OCI-LY1 (cell line): Measurements from ENCODE around the gene STBD1.
"Not testable (repeated sequence)": the region's sequence is repeated elsewhere in the genome, so short reads cannot be mapped to it uniquely, and the experiment has no call there.

Experiments
- H2AFZ ChIP-seq: fragments of 200-600 bp; sonication (generic), shearing (Covaris generic); 2 replicates; pipeline ENCODE4 v1.6.0; 2014; ENCODE audit warnings: antibody characterized with exemption, mild to moderate bottlenecking, low read length
- H3F3A ChIP-seq: fragments of 200-600 bp; sonication (generic), shearing (Covaris generic); 2 replicates; pipeline ENCODE4 v1.6.0; 2014; ENCODE audit warnings: mild to moderate bottlenecking, antibody characterized with exemption, low read length, moderate library complexity; ENCODE audit not compliant: insufficient read depth
- H3K27ac ChIP-seq: fragments of 200-600 bp; sonication (generic); 2 replicates; pipeline ENCODE4 v1.5.1; 2014; ENCODE audit warnings: low read length, mixed run types, mild to moderate bottlenecking, low read depth; ENCODE audit not compliant: poor library complexity, severe bottlenecking
- H3K27me3 ChIP-seq: fragments of 200-600 bp; sonication (generic); 2 replicates; pipeline ENCODE4 v1.6.0; 2014; ENCODE audit warnings: antibody characterized with exemption, mild to moderate bottlenecking, low read length, moderate library complexity; ENCODE audit not compliant: insufficient read depth
- H3K36me3 ChIP-seq: fragments of 200-600 bp; sonication (generic); 2 replicates; pipeline ENCODE4 v1.6.1; 2014; ENCODE audit warnings: mild to moderate bottlenecking, antibody characterized with exemption, low read length, moderate library complexity, mixed read lengths; ENCODE audit not compliant: insufficient read depth
- H3K4me1 ChIP-seq: fragments of 200-600 bp; sonication (generic); 2 replicates; pipeline ENCODE4 v1.5.1; 2014; ENCODE audit warnings: mild to moderate bottlenecking, low read length, moderate library complexity; ENCODE audit not compliant: insufficient read depth, severe bottlenecking
- H3K4me2 ChIP-seq: fragments of 200-600 bp; sonication (generic), shearing (Covaris generic); 2 replicates; pipeline ENCODE4 v1.6.1; 2014; ENCODE audit warnings: low read length
- H3K4me3 ChIP-seq: fragments of 200-600 bp; sonication (generic); 2 replicates; pipeline ENCODE4 v1.5.1; 2014; ENCODE audit warnings: low read length, low read depth, mild to moderate bottlenecking, mixed read lengths; ENCODE audit not compliant: poor library complexity, severe bottlenecking
- H3K79me2 ChIP-seq: fragments of 200-600 bp; shearing (Covaris generic); 2 replicates; pipeline ENCODE4 v1.6.1; 2016; ENCODE audit warnings: mixed run types, low read length, mixed read lengths; ENCODE audit not compliant: insufficient read depth
- H3K9ac ChIP-seq: fragments of 200-600 bp; sonication (generic), shearing (Covaris generic); 2 replicates; pipeline ENCODE4 v1.6.1; 2014; ENCODE audit warnings: mild to moderate bottlenecking, low read length, mixed read lengths
- H3K9me2 ChIP-seq: fragments of 200-600 bp; sonication (generic), shearing (Covaris generic); 2 replicates; pipeline ENCODE4 v1.6.1; 2014; ENCODE audit warnings: low read depth, mild to moderate bottlenecking, low read length, mixed read lengths
- H3K9me3 ChIP-seq: fragments of 200-600 bp; shearing (Covaris generic); 2 replicates; pipeline ENCODE4 v1.6.1; 2014; ENCODE audit warnings: low read length, mixed read lengths
- H4K20me1 ChIP-seq: fragments of 200-600 bp; sonication (generic), shearing (Covaris generic); 2 replicates; pipeline ENCODE4 v1.6.0; 2016; ENCODE audit warnings: mild to moderate bottlenecking, low read length; ENCODE audit not compliant: insufficient read depth
- EZH2 ChIP-seq: fragments of 200-600 bp; sonication (generic), shearing (Covaris generic); IDR thresholded peaks from 2 replicates; pipeline ENCODE4 v1.8.0; 2017; ENCODE audit warnings: borderline replicate concordance, mixed run types, mild to moderate bottlenecking, antibody characterized with exemption, low read length, moderate library complexity, mixed read lengths
- TF ChIP-seq, protein P1 (sequence below): fragments of 200-600 bp; sonication (generic), shearing (Covaris generic); IDR thresholded peaks from 2 replicates; pipeline ENCODE4 v1.5.1; 2017; ENCODE audit warnings: mild to moderate bottlenecking, antibody characterized with exemption, low read length, moderate library complexity, mixed read lengths

Gene STBD1

DNA sequence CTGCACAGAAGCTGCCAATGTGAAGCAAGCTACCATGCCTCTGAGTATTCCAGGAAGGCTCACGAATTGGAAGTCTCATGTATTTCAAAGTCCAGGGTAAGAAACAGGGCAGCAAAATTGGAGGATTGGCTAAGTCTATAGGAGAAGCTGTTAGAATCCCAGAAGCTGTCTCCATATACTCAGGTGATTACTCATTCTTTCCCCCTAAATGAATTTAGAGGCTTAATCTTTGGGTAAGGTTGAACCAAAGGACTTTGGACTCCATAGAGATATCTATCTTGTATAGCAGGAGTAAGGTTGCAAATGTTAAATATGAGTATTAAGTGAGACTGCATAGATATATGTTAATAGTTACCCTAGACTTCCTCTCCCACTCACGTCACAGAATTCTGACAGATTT is 36.3 kb downstream of the STBD1 start:
- Histone ChIP-seq H3K9ac (no peak overlapping the region), H3K79me2 (no peaks in the 10 kb centered on the region), H2AFZ (no peak overlapping the region), H3K4me2 (no peak overlapping the region), H3K27ac (no peak overlapping the region), H4K20me1 (no peaks in the 10 kb centered on the region), H3K36me3 (no peaks in the 10 kb centered on the region), H3K4me1 (no peaks in the 10 kb centered on the region), H3K4me3 (no peak overlapping the region), H3F3A (no peaks in the 10 kb centered on the region), H3K9me2 (no peaks in the 10 kb centered on the region), H3K27me3 (no peaks in the 10 kb centered on the region), H3K9me3 (no peaks in the 10 kb centered on the region)
- no peak for TF ChIP-seq EZH2
- TF ChIP-seq, protein P1, sequence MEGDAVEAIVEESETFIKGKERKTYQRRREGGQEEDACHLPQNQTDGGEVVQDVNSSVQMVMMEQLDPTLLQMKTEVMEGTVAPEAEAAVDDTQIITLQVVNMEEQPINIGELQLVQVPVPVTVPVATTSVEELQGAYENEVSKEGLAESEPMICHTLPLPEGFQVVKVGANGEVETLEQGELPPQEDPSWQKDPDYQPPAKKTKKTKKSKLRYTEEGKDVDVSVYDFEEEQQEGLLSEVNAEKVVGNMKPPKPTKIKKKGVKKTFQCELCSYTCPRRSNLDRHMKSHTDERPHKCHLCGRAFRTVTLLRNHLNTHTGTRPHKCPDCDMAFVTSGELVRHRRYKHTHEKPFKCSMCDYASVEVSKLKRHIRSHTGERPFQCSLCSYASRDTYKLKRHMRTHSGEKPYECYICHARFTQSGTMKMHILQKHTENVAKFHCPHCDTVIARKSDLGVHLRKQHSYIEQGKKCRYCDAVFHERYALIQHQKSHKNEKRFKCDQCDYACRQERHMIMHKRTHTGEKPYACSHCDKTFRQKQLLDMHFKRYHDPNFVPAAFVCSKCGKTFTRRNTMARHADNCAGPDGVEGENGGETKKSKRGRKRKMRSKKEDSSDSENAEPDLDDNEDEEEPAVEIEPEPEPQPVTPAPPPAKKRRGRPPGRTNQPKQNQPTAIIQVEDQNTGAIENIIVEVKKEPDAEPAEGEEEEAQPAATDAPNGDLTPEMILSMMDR: no peak

DNA sequence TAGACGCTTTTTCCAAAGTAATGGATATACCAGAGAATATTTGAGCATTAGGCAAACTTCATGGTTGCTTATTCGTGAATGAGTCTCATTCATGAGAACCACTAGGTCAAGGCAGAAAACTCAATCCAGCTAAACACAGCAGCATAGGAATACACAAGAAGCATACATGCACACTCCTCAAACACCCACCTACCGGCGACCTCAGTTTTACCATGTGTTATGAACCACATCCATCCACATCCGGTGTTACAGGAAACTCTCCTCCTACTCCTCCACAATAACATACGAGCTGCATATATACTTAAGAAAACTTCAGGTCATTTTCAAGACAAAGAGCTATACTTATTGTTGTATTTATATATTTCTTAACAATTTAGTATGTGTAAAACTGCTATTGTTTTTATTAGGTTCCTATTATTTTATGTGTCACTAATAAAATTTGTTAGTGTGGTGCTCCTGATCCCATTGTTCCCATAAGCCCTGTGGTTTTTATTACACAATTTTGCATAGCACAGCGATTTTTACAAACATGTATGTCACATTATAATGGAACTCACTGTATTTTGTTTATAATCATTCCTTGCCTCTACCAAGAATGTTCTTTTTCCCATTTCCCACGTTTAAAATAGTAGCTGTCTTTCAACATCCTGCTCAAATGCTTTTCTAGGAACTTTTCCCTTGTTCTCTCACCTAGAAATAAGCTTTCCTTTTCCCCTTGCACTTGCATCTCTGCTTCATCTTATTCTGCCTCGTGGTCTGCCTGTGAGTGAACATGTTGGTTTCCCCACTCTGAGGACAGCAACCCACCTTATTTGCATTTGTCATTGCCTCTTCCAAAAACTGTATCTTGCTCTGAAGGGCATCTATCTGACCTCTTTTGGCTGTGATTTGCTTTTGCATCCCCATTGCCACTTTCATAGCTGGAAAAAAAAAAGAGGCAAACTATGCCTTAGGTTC is 48.3 kb downstream of the STBD1 start:
- Histone ChIP-seq H2AFZ (no peak overlapping the region), H3K9ac (no peak overlapping the region), H3K79me2 (no peaks in the 10 kb centered on the region), H3K4me2 (no peak overlapping the region), H3K36me3 (no peaks in the 10 kb centered on the region), H3K9me2 (no peaks in the 10 kb centered on the region), H3K27ac (no peak overlapping the region), H3K4me3 (no peak overlapping the region), H3K4me1 (no peaks in the 10 kb centered on the region), H4K20me1 (no peaks in the 10 kb centered on the region), H3K9me3 (no peaks in the 10 kb centered on the region), H3K27me3 (no peaks in the 10 kb centered on the region), H3F3A (no peaks in the 10 kb centered on the region)
- TF ChIP-seq, protein P1: no peak
- no peak for TF ChIP-seq EZH2

DNA sequence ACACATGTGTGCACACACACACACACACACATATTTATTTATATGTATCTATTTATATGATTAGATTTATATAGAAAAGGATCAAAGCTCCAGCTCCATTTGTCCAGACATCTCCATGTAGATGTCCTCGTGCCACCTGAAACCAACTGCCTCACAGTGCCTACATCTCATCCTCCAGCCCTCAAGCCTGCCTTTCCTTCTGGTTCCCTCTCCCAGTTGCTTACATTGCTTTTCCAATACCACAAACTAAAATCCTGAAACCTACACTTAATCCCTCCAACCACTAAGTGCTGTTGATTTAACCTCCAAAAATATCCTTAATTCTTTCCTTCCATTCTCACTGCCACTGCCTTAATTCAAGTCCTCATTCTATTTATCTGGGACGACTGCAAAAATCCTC is 51.4 kb downstream of the STBD1 start:
- Histone ChIP-seq H3K27ac (no peak overlapping the region), H3K36me3 (no peaks in the 10 kb centered on the region), H2AFZ (no peak overlapping the region), H3K4me1 (no peaks in the 10 kb centered on the region), H3K4me2 (no peak overlapping the region), H3K9me2 (no peaks in the 10 kb centered on the region), H3K79me2 (no peaks in the 10 kb centered on the region), H3K27me3 (no peaks in the 10 kb centered on the region), H3K9ac (no peak overlapping the region), H3K9me3 (no peaks in the 10 kb centered on the region), H3F3A (no peaks in the 10 kb centered on the region), H4K20me1 (no peaks in the 10 kb centered on the region), H3K4me3 (no peak overlapping the region)
- no peak for TF ChIP-seq EZH2
- TF ChIP-seq, protein P1: no peak

DNA sequence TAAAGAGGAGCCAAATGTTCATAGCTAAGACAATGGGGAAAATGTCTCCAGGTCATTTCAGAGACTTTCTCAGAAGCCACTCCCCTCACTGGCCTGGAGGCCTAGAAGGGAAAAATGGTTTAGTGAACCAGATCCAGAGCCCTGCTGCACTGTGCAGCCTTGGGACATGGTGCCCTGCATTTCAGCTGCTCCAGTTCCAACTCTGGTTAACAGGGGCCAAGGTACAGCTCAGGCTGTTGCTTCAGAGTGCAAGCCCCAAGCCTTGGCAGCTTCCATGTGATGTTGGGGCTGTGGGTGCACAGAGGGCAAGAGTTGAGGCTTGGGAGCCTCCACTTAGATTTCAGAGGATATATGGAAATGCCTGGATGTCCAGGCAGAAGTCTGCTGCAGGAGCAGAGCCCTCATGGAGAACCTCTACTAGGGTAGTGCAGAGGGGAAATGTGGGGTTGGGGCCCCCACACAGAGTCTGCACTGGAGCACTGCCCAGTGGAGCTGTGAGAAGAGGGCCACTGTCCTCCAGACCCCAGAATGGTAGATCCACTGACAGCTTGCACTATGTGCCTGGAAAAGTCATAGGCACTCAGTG is 53.4 kb downstream of the STBD1 start:
- H3K4me2 ChIP-seq, H2AFZ ChIP-seq, H3K27me3 ChIP-seq, H3K79me2 ChIP-seq, H4K20me1 ChIP-seq, H3F3A ChIP-seq, H3K4me3 ChIP-seq, H3K9me3 ChIP-seq, H3K9ac ChIP-seq, H3K36me3 ChIP-seq, H3K4me1 ChIP-seq, H3K27ac ChIP-seq, H3K9me2 ChIP-seq: not testable (repeated sequence)
